Adrenal gland (tissue), 5 donors: ENCODE measurements around the gene FAM20A.

Experiments
- POLR2A ChIP-seq, 2 donors: fragments of 450-650 bp; IDR thresholded peaks; one replicate each; pipeline ENCODE4 v1.6.1; 2017; ENCODE audit warnings: antibody characterized with exemption in 2 of 2, mild to moderate bottlenecking in 2 of 2, moderate library complexity in 1 of 2
- TF ChIP-seq, protein P1 (sequence below), 6 experiments: fragments of 450-650 bp in 4 of 6; fragments of 200-600 bp in 2 of 6; sonication (generic) in 1 of 6; IDR thresholded peaks; 1 replicate in 5 of 6; 2 replicates in 1 of 6; pipeline versions ENCODE4 v1.5.1 to v1.8.0; 2016 to 2021; ENCODE audit warnings: antibody characterized with exemption in 6 of 6, mild to moderate bottlenecking in 2 of 6, moderate library complexity in 1 of 6
- donor health status: DM: no; HTN: no; CAD: no.

DNA sequence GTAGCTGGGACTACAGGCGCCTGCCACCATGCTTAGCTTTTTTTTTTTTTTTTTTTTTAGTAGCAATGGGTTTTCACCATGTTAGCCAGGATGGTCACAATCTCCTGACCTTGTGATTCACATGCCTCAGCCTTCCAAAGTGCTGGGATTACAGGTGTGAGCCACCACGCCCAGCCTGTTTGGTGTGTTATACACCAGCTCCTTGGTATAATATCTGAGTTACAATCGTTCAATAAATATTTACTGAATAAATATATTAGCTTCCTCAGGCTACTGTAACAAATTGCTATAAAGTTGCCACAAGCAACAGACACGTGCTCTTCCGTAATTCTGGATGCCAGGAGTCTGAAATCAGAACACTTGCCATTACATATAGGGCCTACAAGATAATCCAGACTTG is 13.6 kb upstream of the FAM20A start:
- TF ChIP-seq POLR2A (IDR thresholded peaks at IDR 0.05) = no peak
- TF ChIP-seq, protein P1, sequence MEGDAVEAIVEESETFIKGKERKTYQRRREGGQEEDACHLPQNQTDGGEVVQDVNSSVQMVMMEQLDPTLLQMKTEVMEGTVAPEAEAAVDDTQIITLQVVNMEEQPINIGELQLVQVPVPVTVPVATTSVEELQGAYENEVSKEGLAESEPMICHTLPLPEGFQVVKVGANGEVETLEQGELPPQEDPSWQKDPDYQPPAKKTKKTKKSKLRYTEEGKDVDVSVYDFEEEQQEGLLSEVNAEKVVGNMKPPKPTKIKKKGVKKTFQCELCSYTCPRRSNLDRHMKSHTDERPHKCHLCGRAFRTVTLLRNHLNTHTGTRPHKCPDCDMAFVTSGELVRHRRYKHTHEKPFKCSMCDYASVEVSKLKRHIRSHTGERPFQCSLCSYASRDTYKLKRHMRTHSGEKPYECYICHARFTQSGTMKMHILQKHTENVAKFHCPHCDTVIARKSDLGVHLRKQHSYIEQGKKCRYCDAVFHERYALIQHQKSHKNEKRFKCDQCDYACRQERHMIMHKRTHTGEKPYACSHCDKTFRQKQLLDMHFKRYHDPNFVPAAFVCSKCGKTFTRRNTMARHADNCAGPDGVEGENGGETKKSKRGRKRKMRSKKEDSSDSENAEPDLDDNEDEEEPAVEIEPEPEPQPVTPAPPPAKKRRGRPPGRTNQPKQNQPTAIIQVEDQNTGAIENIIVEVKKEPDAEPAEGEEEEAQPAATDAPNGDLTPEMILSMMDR (IDR thresholded peaks at IDR 0.05) = no peak
